ENCODE results near the gene TMEM191B.
"Not testable (repeated sequence)": the region's sequence is repeated elsewhere in the genome, so short reads cannot be mapped to it uniquely, and the experiment has no call there.

The TMEM191B gene

DNA sequence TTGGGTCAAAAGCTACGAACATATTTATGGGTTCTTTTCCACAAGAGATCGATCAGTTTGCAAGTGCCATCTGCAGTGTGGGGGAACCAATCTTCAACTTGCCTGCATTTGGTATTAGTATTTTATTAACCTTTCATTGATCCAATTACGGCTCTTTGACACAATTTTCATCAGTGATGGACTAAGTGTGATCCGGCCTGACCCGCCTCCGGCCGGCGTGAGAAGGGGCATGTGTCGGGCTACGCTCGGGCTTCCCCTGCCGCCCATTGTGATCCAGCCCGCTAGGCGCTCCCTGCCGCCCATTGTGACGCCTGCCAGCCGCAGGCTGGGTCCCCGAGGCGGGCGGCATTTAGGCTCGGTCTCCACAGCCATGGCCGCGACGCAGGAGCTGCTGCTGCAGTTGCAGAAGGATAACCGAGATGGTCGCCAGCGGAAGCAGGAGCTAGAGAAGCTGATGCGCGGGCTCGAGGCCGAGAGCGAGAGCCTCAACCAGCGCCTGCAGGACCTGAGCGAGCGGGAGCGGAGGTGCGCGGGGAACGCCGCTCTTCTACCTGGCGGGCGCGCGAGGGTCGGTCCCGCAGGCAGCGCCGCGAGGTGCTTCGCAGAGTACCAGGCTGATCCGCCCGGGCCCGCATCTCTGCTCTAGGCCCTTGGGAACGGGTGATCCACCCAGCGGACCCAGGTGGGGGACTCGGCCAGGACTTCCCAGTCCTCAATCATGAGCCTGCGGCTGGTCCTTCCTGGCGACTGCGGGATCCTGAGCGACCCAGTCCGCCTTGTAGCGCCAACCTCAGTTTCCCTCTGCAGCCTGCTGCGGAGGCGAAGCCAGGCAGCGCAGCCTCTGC is at the start of gene TMEM191B:
Gene TMEM191B, plus strand, starts transcription at position 51 of the 845 bp plus-strand sequence. Its CDS starts 179 bp downstream, at position 230.
- DNase-seq = not testable (repeated sequence)

GRCh38 chr22:18496227-18496626 is 31.4 kb upstream of the TMEM191B start:
- DNase-seq = not testable (repeated sequence)

DNA sequence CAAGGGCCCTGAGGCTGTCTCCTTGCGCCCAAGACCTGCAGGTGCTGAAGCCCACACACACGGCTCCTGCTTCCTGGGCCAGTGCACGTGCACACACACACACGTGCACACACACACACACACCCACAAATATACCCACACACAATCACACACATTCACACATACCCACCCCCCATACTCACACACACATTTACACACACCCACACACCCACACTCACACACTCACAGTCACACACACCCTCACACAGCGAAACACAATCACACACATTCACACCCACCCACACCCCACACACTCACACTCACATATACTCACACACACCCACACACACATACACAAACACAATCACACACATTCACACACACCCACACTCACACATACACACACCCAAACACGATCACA is 16.3 kb upstream of the TMEM191B start:
- not testable (repeated sequence) for DNase-seq

DNA sequence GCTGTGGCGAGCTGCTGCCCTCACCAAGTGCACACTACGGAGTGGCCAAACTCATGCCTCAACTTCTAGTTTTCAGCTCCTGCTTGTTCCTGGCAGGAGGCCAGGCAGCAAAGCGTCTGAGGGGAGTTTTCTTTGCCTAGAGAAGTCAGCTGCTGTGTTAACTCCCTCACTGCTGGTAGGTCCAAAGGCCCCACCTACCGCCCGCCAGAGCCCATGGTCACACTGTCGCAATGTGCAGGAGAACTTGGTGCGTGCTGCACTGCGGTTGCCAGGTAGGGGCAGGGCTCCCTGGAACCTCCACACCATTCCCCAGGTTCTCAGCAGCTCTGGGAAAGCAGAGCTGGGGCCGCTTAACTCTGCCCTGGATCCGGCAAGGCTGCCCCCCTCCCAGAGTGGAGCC is 15.2 kb upstream of the TMEM191B start:
- not testable (repeated sequence) for DNase-seq

DNA sequence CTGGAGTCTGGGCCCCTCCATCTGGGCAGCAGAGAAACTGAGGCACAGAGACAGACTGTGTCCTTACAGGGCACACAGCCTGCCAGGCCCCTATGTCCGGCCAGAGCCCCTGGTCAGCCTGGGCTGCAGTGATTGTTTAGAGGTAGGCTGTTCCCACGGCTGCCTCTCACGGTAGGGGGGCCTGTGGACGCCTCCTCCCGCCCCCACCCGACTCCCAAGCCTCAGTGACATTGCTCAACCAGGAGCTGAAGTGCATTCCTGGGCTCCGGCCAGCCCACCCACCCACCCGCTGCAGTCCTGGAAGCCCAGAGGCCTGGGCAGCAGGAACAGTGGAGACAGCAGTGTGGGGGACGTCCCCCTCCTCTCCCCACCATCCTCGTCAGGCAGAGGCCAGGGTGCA is 14.1 kb upstream of the TMEM191B start:
- DNase-seq = not testable (repeated sequence)

DNA sequence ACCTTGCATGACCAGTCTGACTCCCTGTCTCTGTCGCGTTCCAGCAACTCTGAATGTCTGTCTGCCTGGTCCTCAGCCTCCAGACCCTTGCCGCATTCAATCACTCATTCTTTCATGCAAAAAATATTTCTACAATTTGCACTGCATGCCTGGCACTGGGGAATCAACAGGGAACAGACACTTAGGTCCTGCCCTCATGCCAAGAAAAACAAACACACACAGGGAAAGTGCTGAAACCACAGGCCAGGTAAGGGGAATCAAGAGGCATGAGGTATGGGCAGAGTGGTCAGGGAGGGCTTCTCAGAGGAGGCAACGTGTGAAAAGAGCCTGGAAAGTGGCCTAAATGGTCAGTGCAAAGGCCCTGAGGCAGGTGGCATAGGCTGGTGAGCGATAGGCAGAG is 9.5 kb upstream of the TMEM191B start, which contains the start of gene GGTLC3:
Gene GGTLC3, minus strand, starts transcription at position 101 of the 400 bp plus-strand sequence. CDS start 264 bp downstream, outside the sequence.
- DNase-seq = not testable (repeated sequence)

GRCh38 chr22:18522762-18523161 is 4.8 kb upstream of the TMEM191B start:
- not testable (repeated sequence) for DNase-seq

GRCh38 chr22:18523328-18523727 is 4.3 kb upstream of the TMEM191B start:
- DNase-seq = not testable (repeated sequence)

DNA sequence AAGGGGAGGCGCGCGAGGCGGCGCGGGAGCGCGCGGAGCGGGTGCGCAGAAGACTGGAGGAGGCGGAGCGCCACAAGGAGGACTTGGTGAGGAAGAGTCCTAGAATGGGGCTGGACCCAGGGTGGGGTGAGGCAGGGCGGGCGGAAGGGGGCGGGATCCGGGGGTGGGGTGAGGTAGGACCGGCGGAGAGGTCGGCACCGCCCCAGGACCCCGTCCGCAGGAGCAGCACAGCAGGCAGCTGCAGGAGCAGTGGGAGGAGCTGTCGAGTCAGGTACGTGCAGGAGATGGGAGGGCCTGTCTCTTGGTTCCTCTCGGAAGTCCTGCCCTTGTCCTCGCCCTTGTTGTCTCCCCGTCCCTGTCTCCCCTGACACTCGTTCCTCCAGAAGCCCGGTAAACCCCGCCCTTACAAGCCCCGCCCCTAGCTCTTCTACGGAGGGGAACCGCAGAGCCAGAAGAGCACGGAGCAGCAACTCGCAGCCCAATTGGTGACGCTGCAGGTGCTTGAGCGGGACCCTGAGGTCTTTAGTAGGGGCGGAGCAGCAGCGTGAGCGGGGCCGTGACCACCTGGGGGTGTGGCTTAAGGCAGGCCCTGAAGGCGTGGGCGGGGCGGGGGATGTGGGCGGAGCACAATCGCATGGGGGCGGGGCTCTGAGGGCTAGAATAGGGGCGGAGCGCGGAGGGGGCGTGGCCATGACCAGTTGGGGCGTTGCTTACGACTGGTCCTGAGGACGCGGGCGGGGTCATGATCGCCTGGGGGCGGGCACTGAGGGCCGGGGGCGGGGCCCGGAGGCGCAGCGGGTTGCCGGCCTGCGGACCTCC is 1.2 kb downstream of the TMEM191B start:
- peak; percentile 65 for DNase-seq

DNA sequence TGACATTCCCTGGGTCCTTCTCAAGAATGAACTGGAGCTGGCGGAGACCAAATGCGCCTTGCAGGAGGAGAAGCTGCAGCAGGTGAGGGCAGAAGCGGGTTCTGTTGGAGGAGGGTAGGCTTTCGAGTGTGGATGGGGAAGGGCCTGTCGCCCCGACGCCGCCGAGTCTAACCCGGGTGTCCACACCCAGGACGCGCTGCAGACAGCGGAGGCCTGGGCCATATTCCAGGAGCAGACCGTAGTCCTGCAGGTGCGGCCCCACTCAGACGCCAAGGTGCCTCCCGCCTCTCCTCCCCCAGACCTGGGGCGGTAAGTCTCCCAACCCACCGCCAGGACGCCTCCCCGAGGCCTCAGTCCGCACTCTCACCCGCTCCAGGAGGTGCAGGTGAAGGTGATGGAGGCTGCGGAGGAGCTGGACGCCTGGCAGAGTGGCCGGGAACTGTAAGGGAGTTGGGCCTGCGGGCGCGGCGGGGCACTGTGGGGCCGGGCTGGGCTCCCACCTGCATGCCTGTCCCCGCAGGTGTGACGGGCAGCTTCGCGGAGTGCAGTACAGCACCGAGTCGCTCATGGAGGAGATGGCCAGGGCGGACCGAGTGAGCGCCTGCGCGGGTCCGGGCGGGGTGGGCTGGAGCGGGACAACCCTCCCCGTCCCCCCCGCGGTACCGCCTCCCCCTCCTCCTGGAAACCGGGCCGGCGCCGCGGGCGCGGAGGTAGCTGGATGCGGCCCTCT is 2.0 kb downstream of the TMEM191B start:
- DNase-seq = not testable (repeated sequence)

DNA sequence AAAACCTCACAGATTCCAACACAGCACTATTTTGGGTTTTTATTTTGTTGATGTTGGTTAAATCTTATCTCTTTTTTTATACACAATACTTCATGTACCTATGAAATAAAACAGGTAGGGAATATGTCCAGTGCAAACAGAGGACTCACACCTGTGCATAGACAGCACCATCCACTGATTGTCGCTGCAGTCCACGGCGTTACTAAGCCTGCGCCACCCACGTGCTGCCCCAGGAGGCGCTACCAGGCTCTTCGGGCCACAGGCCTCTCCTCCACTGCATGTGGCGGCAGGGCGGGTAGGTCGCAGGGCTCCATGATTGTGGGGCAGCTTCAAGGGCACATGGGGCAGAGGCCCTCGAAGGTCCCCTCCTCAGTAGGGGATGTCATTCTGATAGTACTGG is 6.0 kb downstream of the TMEM191B start:
- not testable (repeated sequence) for DNase-seq

- not testable (repeated sequence) for DNase-seq
Measured at GRCh38 chr22:18534315-18534714, 6.7 kb downstream of the TMEM191B start.

- DNase-seq = not testable (repeated sequence)
Measured at GRCh38 chr22:18539994-18540393, 12.4 kb downstream of the TMEM191B start.

DNA sequence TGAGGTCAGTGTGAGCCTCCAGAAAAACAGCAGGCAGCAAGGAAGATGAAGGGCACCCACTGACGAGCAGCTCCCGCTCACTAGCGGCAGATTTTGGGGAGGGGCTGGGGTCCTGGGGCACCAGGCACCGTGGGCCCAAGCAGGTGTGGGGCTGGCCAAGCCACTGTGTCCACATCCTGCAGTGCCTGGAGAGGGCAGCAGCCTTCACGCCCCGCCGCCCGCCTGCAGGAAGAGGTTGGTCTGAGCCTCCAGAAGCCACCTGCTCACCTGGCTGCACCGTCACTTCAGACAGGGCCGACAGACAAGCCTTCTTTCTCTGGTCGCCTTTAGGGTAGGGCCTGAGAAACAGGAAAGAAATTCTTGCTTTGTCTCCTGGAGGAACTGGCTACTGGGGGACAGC is 15.8 kb downstream of the TMEM191B start:
- DNase-seq = not testable (repeated sequence)

DNA sequence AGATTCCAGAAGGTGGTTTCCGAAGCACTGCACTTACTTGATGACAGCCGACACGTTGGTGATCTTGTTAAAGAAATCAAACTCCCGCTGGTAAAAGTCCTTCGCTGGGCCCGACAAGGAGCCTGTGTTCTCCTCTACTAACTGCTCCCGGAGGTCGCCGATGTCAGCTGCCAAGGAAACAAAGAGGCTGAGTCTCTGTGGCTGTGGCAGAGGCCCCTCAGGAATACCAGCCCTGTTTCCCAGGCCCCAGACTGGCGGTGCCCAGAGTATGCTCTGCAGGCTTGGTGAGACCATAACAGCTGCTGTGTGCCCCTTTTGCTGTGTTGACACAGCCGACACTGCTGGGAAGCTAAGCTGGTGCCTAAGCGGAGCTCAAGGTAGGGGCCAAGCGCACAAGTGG is 17.0 kb downstream of the TMEM191B start:
- not testable (repeated sequence) for DNase-seq

- DNase-seq = not testable (repeated sequence)
Measured at GRCh38 chr22:18549458-18550179, 22.0 kb downstream of the TMEM191B start.

GRCh38 chr22:18551046-18551445 is 23.4 kb downstream of the TMEM191B start:
- not testable (repeated sequence) for DNase-seq

- DNase-seq = not testable (repeated sequence)
Measured at GRCh38 chr22:18552839-18553597, 25.4 kb downstream of the TMEM191B start.

DNA sequence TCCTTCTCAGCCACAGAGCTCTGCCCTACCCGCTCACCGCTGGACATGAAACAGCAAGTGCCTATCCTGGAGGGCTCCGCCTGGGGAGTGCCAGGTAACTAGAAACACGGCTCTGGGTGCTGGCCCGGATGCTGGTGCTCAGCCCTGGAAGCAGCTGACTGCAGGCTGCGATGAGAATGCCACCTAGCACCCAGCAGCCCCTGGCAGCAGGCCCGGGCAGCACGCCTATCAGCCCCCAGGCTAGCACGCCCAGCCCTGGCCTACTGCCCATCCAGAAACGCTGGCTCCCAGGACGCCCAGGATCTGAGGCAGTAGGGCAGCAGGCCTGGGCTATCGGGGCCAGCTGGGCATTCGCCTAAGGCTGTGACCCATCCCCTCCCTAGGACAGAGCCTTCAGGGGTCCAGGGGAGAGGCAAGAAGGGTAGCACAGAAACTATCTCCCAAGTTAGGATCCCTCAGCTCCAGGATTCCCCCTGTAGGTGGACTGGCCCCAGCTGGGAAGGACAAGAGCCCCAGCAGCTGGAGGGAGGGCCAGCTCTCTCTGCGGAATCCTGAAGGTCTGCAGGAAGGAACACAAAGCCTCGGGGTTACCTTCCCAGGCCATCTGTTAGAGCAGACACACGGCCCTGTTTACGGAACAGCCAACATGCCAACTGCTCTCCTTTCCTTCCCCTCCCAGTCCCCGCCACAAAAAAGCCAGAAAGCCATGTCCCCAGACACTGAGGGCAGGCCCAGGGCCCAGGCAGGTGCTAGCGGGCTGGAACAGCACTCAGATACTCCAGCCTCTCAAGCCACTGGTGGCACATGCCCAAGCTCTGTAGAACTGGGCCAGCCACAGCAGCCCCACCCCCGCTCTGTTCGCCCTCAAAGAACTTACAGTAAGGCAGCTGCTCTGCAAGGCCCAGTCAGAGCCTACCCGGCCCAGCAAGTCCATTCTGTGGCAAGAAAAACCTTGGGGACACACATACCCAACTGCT is 27.0 kb downstream of the TMEM191B start:
- not testable (repeated sequence) for DNase-seq

GRCh38 chr22:18558516-18558915 is 30.9 kb downstream of the TMEM191B start:
- not testable (repeated sequence) for DNase-seq

All from hematopoietic multipotent progenitor cell treated with erythropoietin and hydrocortisone succinate and interleukin-3 and kit ligand, for 4 days (in vitro differentiated cells).